ENCODE measurements around the gene PTPN5.
"Not testable (repeated sequence)": the region's sequence is repeated elsewhere in the genome, so short reads cannot be mapped to it uniquely, and the experiment has no call there.

The PTPN5 gene

GRCh38 chr11:18706330-18707243 is 85.0 kb downstream of the PTPN5 start:
- peak; percentile 80 for DNase-seq

GRCh38 chr11:18705651-18706281 is 85.8 kb downstream of the PTPN5 start:
- peak; percentile 57 for DNase-seq

- no peak for DNase-seq
Measured at GRCh38 chr11:18704698-18705097, 86.9 kb downstream of the PTPN5 start.

- DNase-seq = no peak
Measured at GRCh38 chr11:18704045-18704645, 87.5 kb downstream of the PTPN5 start.

- no peak for DNase-seq
Measured at GRCh38 chr11:18703001-18703763, 88.4 kb downstream of the PTPN5 start.

GRCh38 chr11:18701614-18702216 is 89.9 kb downstream of the PTPN5 start:
- DNase-seq = no peak

- no peak for DNase-seq
Measured at GRCh38 chr11:18700872-18701271, 90.7 kb downstream of the PTPN5 start.

- no peak for DNase-seq
Measured at GRCh38 chr11:18700375-18700774, 91.2 kb downstream of the PTPN5 start.

GRCh38 chr11:18699848-18700261 is 91.7 kb downstream of the PTPN5 start:
- DNase-seq = peak; percentile 54

- no peak for DNase-seq
Measured at GRCh38 chr11:18699269-18699596, 92.4 kb downstream of the PTPN5 start.

GRCh38 chr11:18698341-18699268 is 93.0 kb downstream of the PTPN5 start, which contains the start of gene TMEM86A:
TSS of gene TMEM86A (plus strand) at chr11:18698779. CDS start at chr11:18698887, 108 bp downstream.
- DNase-seq = peak; percentile 94

- no peak for DNase-seq
Measured at GRCh38 chr11:18697576-18697975, 94.0 kb downstream of the PTPN5 start.

GRCh38 chr11:18696638-18697225 is 94.9 kb downstream of the PTPN5 start:
- DNase-seq = no peak

- no peak for DNase-seq
Measured at GRCh38 chr11:18692941-18693760, 98.4 kb downstream of the PTPN5 start.

GRCh38 chr11:18691467-18692140 is 100.0 kb downstream of the PTPN5 start:
- not testable (repeated sequence) for DNase-seq

- DNase-seq = no peak
Measured at GRCh38 chr11:18684267-18684666, 107.3 kb downstream of the PTPN5 start.

- DNase-seq = no peak
Measured at GRCh38 chr11:18682466-18682865, 109.1 kb downstream of the PTPN5 start.

GRCh38 chr11:18681949-18682348 is 109.6 kb downstream of the PTPN5 start:
- DNase-seq = not testable (repeated sequence)
